GM20431 (cell line): ENCODE measurements around the gene CCT6B.

ENCODE experiments used
- in situ Hi-C: fragments of 300-500 bp; cut with MseI, MboI; formaldehyde crosslinking; loops from one replicate; pipeline ENCODE4 v1.15.0; 2020; ENCODE audit warnings: low sequenced_read_pairs; ENCODE audit not compliant: unreplicated experiment

CCT6B gene

DNA sequence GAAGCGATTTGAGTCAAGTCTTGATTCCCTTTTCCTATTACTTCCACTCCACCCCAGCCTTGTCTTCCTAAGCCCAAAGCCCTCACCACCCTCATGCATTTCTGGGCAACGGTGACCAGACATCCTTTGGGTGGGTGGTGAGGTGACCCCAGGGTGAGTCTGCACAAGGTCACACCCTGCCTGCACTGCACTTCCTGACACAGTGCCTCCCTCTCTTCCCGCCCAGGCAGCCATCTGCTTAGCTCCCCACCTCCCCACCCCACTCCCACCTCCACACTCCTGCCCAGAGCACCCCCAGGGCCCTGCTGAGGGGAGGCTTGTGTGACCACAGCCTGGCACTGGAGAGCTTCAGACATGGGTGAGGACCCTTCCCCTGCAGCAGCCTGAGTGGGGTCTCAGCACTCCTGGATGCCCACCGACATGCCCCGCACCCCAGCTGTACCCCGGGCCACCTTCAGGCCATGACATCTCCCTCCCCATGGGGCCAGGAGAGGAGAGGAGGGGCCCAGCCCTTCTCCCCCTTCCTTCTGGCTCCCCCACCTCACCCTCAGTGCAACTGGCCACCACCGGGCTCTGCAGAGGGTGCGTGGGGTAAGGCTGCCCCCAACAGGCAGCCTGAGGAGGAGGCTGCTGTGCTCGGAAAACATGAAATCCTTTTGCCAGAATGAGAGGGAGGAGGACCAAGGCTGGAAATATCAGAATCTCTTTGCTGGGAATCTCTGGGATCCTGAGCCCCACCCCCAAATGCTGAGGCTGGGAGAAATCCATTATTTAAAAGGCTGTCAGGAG is 68.6 kb downstream of the CCT6B start:
- in situ Hi-C loops = no loop called here

GRCh38 chr17:34886831-34887230 is 74.4 kb downstream of the CCT6B start:
- in situ Hi-C loops = no loop called here

DNA sequence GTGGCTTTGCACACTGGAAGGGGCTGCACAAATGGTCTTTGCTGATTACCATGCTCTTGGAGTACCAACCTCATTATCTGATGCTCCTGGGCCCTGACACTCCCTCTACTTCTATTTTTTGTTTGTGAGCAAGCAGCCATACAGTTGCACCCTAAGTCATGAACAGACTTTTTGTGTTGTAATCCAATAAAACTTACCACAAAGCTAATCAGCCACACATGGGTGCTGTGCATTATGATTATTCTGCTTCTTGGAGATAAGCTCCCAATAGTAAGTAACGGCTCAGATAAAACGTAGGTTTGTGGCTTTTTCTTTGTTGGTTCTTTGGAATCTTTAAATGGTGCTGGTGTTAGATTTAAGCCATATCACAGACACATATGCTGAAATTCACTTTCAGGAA is 76.2 kb downstream of the CCT6B start:
- in situ Hi-C loops = no loop called here

DNA sequence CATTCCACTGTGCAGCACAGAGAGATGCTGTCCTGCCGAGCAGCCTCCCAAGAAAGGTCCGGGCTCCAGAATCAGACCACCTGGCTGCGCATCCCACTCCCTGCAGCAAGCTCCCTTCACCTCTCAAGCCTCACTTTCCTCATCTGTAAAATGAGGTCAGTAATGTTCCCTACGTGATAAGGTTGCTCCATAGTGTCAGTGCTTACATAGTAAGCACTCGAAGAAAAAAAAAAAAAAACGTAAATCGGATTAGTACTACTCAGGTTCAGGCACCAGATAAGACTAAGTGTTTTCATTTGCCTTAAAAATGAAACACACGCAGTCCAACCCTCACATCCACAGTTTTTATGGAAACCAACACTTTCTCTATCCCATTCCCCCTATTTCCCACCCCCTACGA is 76.7 kb downstream of the CCT6B start:
- in situ Hi-C loops = no loop called here

DNA sequence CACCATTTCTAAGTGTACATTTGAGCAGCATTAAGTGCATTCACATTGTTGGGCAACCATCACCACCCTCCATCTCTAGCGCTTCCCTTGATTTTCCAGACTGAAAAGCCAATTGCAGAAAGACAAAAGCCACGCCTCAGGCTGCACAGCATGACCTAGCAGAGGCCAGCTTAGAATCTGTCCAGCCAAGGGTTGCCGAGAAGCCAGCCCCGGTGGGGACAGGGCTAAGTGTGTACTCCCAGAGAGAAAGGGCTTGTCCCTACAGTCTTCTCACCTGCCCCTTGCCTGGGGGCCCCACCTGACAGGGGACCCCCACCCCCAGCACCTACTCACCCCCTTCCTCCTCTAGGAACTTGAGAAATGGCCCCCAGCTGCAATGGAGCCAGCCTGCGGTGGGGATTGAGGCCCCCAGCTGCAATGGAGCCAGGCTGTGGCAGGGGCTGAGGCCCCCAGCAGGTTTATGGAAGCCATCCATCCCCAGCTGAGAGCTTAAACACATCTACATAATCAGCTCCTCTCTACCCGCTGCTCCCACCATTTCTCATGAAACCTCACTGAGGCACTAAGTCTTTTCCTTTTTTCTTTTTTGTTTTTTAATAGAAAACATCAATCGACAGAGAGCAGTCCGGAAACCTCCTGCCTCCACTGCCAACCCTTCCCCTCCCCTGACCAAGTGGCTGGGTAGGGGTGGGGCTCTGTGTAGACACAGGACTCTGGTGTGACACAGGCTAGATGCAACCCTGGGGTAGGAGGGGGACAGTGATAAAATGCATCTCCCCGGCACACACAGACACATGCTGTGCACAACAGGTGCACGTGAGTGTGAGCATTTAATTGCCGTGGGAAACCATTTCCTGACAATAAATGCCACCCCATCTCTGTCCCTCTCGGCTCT is 77.9 kb downstream of the CCT6B start:
- in situ Hi-C loops = no loop called here

- in situ Hi-C loops = no loop called here
Measured at GRCh38 chr17:34879146-34879545, 82.1 kb downstream of the CCT6B start.
